C4-2B (cell line): ENCODE measurements around the gene C11orf86.

Experiments
- ZFX ChIP-seq: fragments of 450-650 bp; IDR thresholded peaks from 2 replicates; pipeline ENCODE4 v1.6.1; 2017
- TF ChIP-seq, protein P1 (sequence below): fragments of 450-650 bp; conservative IDR thresholded peaks from 2 replicates; pipeline ENCODE4 v1.5.1; 2017; ENCODE audit warnings: mild to moderate bottlenecking

DNA sequence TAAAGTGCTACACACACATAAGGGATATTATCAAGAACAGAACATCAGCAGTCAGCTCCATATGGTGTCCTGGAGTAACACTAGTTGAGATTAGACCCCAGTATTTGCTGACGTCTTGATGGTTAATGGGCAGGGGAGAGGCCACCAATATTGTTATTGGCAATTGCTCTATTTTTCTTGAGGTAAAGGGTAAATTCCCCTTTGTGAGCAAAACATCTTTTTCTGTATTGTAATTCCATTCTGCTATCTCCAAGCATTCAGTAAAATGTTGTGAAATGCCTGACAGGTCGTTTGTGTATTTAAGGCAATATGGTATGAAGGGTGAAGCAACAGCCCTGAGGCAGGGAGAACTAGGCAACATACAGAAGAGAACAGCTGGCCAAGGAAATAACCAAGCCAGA is 38.8 kb upstream of the C11orf86 start:
- TF ChIP-seq, protein P1, sequence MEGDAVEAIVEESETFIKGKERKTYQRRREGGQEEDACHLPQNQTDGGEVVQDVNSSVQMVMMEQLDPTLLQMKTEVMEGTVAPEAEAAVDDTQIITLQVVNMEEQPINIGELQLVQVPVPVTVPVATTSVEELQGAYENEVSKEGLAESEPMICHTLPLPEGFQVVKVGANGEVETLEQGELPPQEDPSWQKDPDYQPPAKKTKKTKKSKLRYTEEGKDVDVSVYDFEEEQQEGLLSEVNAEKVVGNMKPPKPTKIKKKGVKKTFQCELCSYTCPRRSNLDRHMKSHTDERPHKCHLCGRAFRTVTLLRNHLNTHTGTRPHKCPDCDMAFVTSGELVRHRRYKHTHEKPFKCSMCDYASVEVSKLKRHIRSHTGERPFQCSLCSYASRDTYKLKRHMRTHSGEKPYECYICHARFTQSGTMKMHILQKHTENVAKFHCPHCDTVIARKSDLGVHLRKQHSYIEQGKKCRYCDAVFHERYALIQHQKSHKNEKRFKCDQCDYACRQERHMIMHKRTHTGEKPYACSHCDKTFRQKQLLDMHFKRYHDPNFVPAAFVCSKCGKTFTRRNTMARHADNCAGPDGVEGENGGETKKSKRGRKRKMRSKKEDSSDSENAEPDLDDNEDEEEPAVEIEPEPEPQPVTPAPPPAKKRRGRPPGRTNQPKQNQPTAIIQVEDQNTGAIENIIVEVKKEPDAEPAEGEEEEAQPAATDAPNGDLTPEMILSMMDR: no peak
- TF ChIP-seq ZFX: no peak
